GM23338 (cell line): ENCODE data around the gene BRCA1. TPM values are rescaled to one million over a fixed set of nuclear protein-coding genes. Genes with fewer than 3 reads are reported as not detected.
"Not testable (repeated sequence)": the region's sequence is repeated elsewhere in the genome, so short reads cannot be mapped to it uniquely, and the experiment has no call there.

ENCODE experiments used
- ATAC-seq: fragments of 200-7000 bp; cut with Tn5 transposase; 3 replicates; pipeline ENCODE4 v1.9.1; 2020
- DNase-seq: peaks from one replicate; pipeline ENCODE4 v3.0.0-alpha.2; 2015; ENCODE audit warnings: low spot score
- H2AFZ ChIP-seq: fragments of 200-600 bp; sonication (generic); 2 replicates; pipeline ENCODE4 v1.8.0; 2016; ENCODE audit warnings: antibody characterized with exemption, mild to moderate bottlenecking, moderate library complexity
- H3F3A ChIP-seq: fragments of 200-600 bp; sonication (generic); replicated peaks from 2 replicates; pipeline ENCODE4 v1.8.0; 2017; ENCODE audit warnings: antibody characterized with exemption, mixed run types, low read depth
- H3K27ac ChIP-seq: fragments of 200-600 bp; sonication (generic); 2 replicates; pipeline ENCODE4 v1.6.1; 2016; ENCODE audit warnings: low read depth
- H3K27me3 ChIP-seq: fragments of 200-600 bp; sonication (generic); 2 replicates; pipeline ENCODE4 v1.8.0; 2016; ENCODE audit warnings: mild to moderate bottlenecking, mixed run types, moderate library complexity; ENCODE audit not compliant: insufficient read depth
- H3K36me3 ChIP-seq: fragments of 200-600 bp; sonication (generic); 2 replicates; pipeline ENCODE4 v1.8.0; 2016; ENCODE audit warnings: mild to moderate bottlenecking; ENCODE audit not compliant: insufficient read depth
- H3K4me1 ChIP-seq: fragments of 200-600 bp; sonication (generic); 2 replicates; pipeline ENCODE4 v1.8.0; 2016; ENCODE audit warnings: mild to moderate bottlenecking, moderate library complexity; ENCODE audit not compliant: insufficient read depth
- H3K4me2 ChIP-seq: fragments of 200-600 bp; sonication (generic); 2 replicates; pipeline ENCODE4 v1.7.1; 2017; ENCODE audit warnings: mixed run types
- H3K4me3 ChIP-seq: fragments of 200-600 bp; sonication (generic); 2 replicates; pipeline ENCODE4 v1.6.1; 2016; ENCODE audit warnings: mixed run types
- H3K79me2 ChIP-seq: fragments of 200-600 bp; sonication (generic); replicated peaks from 2 replicates; pipeline ENCODE4 v1.8.0; 2017; ENCODE audit warnings: mild to moderate bottlenecking; ENCODE audit not compliant: insufficient read depth
- H3K9me2 ChIP-seq: fragments of 200-600 bp; sonication (generic); 2 replicates; pipeline ENCODE4 v1.8.0; 2017; ENCODE audit not compliant: insufficient read depth
- H4K20me1 ChIP-seq: fragments of 200-600 bp; sonication (generic); replicated peaks from 2 replicates; pipeline ENCODE4 v1.8.0; 2017; ENCODE audit warnings: mild to moderate bottlenecking; ENCODE audit not compliant: insufficient read depth
- H3K27ac Mint-ChIP-seq: 2 replicates; pipeline ENCODE4 v1.8.0; 2020; ENCODE audit warnings: inconsistent platforms, mild to moderate bottlenecking, moderate library complexity, mixed read lengths
- H3K27me3 Mint-ChIP-seq: 3 replicates; pipeline ENCODE4 v1.8.0; 2022; ENCODE audit warnings: low read depth, mild to moderate bottlenecking, moderate library complexity, mixed read lengths, inconsistent platforms; ENCODE audit not compliant: insufficient read depth, poor library complexity
- H3K36me3 Mint-ChIP-seq: 3 replicates; pipeline ENCODE4 v1.8.0; 2021; ENCODE audit warnings: low read depth, mild to moderate bottlenecking, inconsistent platforms, moderate library complexity, mixed read lengths
- H3K4me1 Mint-ChIP-seq: 3 replicates; pipeline ENCODE4 v1.8.0; 2020; ENCODE audit warnings: mild to moderate bottlenecking, inconsistent platforms, mixed read lengths
- H3K4me3 Mint-ChIP-seq: 3 replicates; pipeline ENCODE4 v1.8.0; 2021; ENCODE audit warnings: moderate library complexity, mild to moderate bottlenecking, inconsistent platforms, mixed read lengths
- H3K9me3 Mint-ChIP-seq: 3 replicates; pipeline ENCODE4 v1.8.0; 2020; ENCODE audit warnings: moderate library complexity, mild to moderate bottlenecking, inconsistent platforms, mixed read lengths
- CREB1 ChIP-seq: fragments of 250-450 bp; sonication (Bioruptor Pico); IDR thresholded peaks from 2 replicates; pipeline ENCODE4 v1.5.0; 2020; ENCODE audit warnings: low read depth, mild to moderate bottlenecking, moderate library complexity
- CTCF ChIP-seq, 2 experiments: fragments of 200-600 bp in 1 of 2; sonication (generic) in 1 of 2; conservative IDR thresholded peaks; 2 replicates each; pipeline versions ENCODE4 v1.5.1 to v1.6.1; 2016 to 2017; ENCODE audit warnings: antibody characterized with exemption in 2 of 2, low read depth in 2 of 2, mild to moderate bottlenecking in 2 of 2, moderate library complexity in 1 of 2
- EZH2phosphoT487 ChIP-seq: fragments of 200-600 bp; sonication (generic); IDR thresholded peaks from one replicate; pipeline ENCODE4 v1.8.1; 2018; ENCODE audit warnings: antibody characterized with exemption; ENCODE audit not compliant: unreplicated experiment
- NANOG ChIP-seq: IDR thresholded peaks from 2 replicates; pipeline ENCODE4 v1.6.1; 2016; ENCODE audit warnings: antibody characterized with exemption, borderline replicate concordance
- POLR2AphosphoS5 ChIP-seq: IDR thresholded peaks from 2 replicates; pipeline ENCODE4 v1.6.1; 2016; ENCODE audit warnings: antibody characterized with exemption, low read depth
- STAT1 ChIP-seq: IDR thresholded peaks from one replicate; pipeline ENCODE4 v1.6.1; 2016; ENCODE audit warnings: antibody characterized with exemption; ENCODE audit not compliant: unreplicated experiment
- ZNF114 ChIP-seq: fragments of 250-450 bp; sonication (Bioruptor Pico); IDR thresholded peaks from 2 replicates; pipeline ENCODE4 v1.5.0; 2020; ENCODE audit warnings: mild to moderate bottlenecking, moderate library complexity
- ZNF331 ChIP-seq: fragments of 250-450 bp; sonication (Bioruptor Pico); IDR thresholded peaks from 2 replicates; pipeline ENCODE4 v1.5.0; 2020; ENCODE audit warnings: low read depth, mild to moderate bottlenecking, moderate library complexity
- polyA plus RNA-seq: library from polyadenylated mRNA; unstranded; fragments of >200 nt; fragmentation: Nextera tagmentation; extraction: Ambion mirVana; gene quantifications from 2 replicates; pipeline ENCODE4 v1.2.1, GENCODE V29; 2016
- total RNA-seq: library from RNA; depleted of rRNA; stranded (reverse); fragments of >200 nt; shearing (Covaris generic); gene quantifications from 2 replicates; pipeline ENCODE4 v1.2.3, GENCODE V29; 2014

The BRCA1 gene
- total and polyA plus RNA-seq, 2 experiments from 2014 or later, result 43.2 to 45.9 TPM

- Histone ChIP-seq H3K36me3 (peaks cover 50% of the 10 kb centered on the region), H3K4me1 (peaks cover 15% of the 10 kb centered on the region), H4K20me1 (peaks cover 37% of the 10 kb centered on the region), H3K4me2 (no peak overlapping the region), H3K27ac (peak overlapping the region; percentile 88), H2AFZ (no peak overlapping the region), H3K9me2 (no peaks in the 10 kb centered on the region), H3K4me3 (no peak overlapping the region), H3F3A (peaks cover 63% of the 10 kb centered on the region), H3K79me2 (peaks cover 18% of the 10 kb centered on the region), H3K27me3 (no peaks in the 10 kb centered on the region)
- Mint-ChIP-seq H3K27me3 (peaks cover 27% of the 10 kb centered on the region), H3K36me3 (peaks cover 62% of the 10 kb centered on the region), H3K27ac (peak overlapping the region; percentile 42; the same call in 1 of the 2 replicates), H3K4me3 (no peak overlapping the region), H3K4me1 (peaks cover 17% of the 10 kb centered on the region), H3K9me3 (no peaks in the 10 kb centered on the region)
- TF ChIP-seq STAT1, result no peak
- TF ChIP-seq POLR2AphosphoS5, result peak; percentile 27; the same call in 1 of the 2 replicates
- peak; percentile 13 to 22; a peak in 1 of 4 replicates for TF ChIP-seq CTCF (conservative IDR thresholded peaks at IDR 0.05; ENCODE audit: low read depth in 2 of 2)
- TF ChIP-seq ZNF114 (CRISPR knock-in tag), result no peak
- ATAC-seq (peak; percentile 24), DNase-seq (peak; percentile 71)
Observed at GRCh38 chr17:43003542-43004172, 121.5 kb downstream of the BRCA1 start.

DNA sequence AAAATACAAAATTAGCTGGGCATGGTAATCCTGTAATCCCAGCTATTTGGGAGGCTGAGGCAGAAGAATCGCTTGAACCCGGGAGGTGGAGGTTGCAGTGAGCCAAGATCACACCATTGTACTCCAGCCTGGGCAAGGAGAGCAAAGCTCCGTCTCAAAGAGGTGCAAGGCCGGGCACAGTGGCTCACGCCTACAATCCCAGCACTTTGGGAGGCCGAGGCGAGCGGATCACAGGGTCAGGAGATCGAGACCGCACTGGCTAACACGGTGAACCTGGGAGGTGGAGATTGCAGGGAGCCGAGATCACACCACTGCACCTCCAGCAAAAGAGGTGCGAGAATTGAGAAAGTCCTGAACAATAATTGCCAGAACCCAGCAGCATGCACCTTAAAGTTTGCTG lies 124.3 kb downstream of the BRCA1 start:
- DNase-seq, H3K9me2 ChIP-seq, ATAC-seq, H3K9me3 Mint-ChIP-seq, H3K27me3 ChIP-seq, H3K4me3 ChIP-seq, H2AFZ ChIP-seq, H3K4me2 ChIP-seq: not testable (repeated sequence)
- TF ChIP-seq POLR2AphosphoS5, result peak; percentile 26; the same call in 1 of the 2 replicates
- peaks cover 21% of the 10 kb centered on the region for H3K79me2 ChIP-seq
- peak overlapping the region; percentile 88 for H3K27ac ChIP-seq
- peaks cover 66% of the 10 kb centered on the region for H3K36me3 Mint-ChIP-seq
- peak overlapping the region; percentile 56; the same call in 1 of the 2 replicates for H3K27ac Mint-ChIP-seq
- peaks cover 17% of the 10 kb centered on the region for H3K4me1 Mint-ChIP-seq
- peaks cover 31% of the 10 kb centered on the region for H3K27me3 Mint-ChIP-seq
- peaks cover 50% of the 10 kb centered on the region for H3K36me3 ChIP-seq
- H3K4me3 Mint-ChIP-seq, result 0 out of 3 replicates have a peak overlapping the region, but pooled peaks have one; percentile 23
- peaks cover 69% of the 10 kb centered on the region for H3F3A ChIP-seq
- H4K20me1 ChIP-seq, result peaks cover 37% of the 10 kb centered on the region
- peaks cover 13% of the 10 kb centered on the region for H3K4me1 ChIP-seq

DNA sequence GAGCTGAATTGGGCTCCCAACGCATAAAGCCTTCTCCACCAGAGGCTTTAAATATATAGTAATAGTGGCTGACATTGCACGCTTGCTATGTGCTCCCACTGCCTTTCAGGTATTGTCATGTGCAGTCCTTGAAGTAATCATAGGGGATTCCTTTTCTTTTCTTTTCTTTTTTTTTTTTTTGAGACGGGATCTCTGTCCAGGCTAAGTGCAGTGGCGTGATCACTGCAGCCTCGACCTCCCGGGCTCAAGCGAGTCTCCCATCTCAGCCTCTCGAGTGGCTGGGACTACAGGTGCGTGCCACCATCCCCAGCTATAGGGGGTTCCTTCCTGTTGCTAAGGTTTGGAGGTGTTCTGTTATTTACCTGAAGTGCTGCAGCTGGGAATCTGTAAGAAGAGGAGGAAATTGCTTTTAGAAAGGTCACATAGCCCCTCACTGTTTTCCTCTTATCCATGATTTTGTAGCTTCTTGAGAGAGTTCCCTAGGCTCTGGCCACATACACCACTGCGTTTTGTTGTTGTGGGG lies 126.1 kb downstream of the BRCA1 start:
- Histone ChIP-seq H4K20me1 (peaks cover 37% of the 10 kb centered on the region), H3K4me3 (peak overlapping the region; percentile 73), H3K4me1 (peaks cover 13% of the 10 kb centered on the region), H3K27me3 (no peaks in the 10 kb centered on the region), H3F3A (peaks cover 56% of the 10 kb centered on the region), H3K4me2 (peak overlapping the region; percentile 99), H3K36me3 (peaks cover 50% of the 10 kb centered on the region), H3K27ac (peak overlapping the region; percentile 88), H2AFZ (no peak overlapping the region), H3K9me2 (no peaks in the 10 kb centered on the region), H3K79me2 (peaks cover 21% of the 10 kb centered on the region)
- no peaks in the 10 kb centered on the region for H3K9me3 Mint-ChIP-seq
- peak overlapping the region; percentile 99 for H3K27ac Mint-ChIP-seq
- peak overlapping the region; percentile 98 for H3K4me3 Mint-ChIP-seq
- ATAC-seq, result no peak
- DNase-seq, result no peak
- peaks cover 28% of the 10 kb centered on the region for H3K27me3 Mint-ChIP-seq
- H3K4me1 Mint-ChIP-seq, result peaks cover 17% of the 10 kb centered on the region
- H3K36me3 Mint-ChIP-seq, result peaks cover 61% of the 10 kb centered on the region
- TF ChIP-seq CREB1 (CRISPR knock-in tag), result no peak
- TF ChIP-seq ZNF331, result no peak
- TF ChIP-seq NANOG, result no peak
- no peak for TF ChIP-seq ZNF114 (CRISPR knock-in tag)
- TF ChIP-seq EZH2phosphoT487, result no peak
- TF ChIP-seq CTCF (conservative IDR thresholded peaks at IDR 0.05; ENCODE audit: low read depth in 2 of 2), result no peak
